WERI-Rb-1 (cell line): Measurements from ENCODE around the gene SNX25.

Source experiments
- DNase-seq: peaks from one replicate; pipeline ENCODE4 v3.0.0-alpha.2; 2020
- H3K27ac ChIP-seq: fragments of 250-450 bp; sonication (Bioruptor Pico); 2 replicates; pipeline ENCODE4 v1.5.1; 2020; ENCODE audit warnings: mild to moderate bottlenecking, moderate library complexity
- H3K27me3 ChIP-seq: fragments of 250-450 bp; sonication (Bioruptor Pico); 2 replicates; pipeline ENCODE4 v1.5.1; 2021; ENCODE audit warnings: mild to moderate bottlenecking, low read depth, moderate library complexity; ENCODE audit not compliant: insufficient read depth, severe bottlenecking
- H3K36me3 ChIP-seq: fragments of 250-450 bp; sonication (Bioruptor Pico); 2 replicates; pipeline ENCODE4 v1.5.1; 2020; ENCODE audit warnings: mild to moderate bottlenecking, moderate library complexity
- H3K4me3 ChIP-seq: 2 replicates; pipeline ENCODE4 v1.5.1; 2011; ENCODE audit warnings: low read depth, mild to moderate bottlenecking, control low read depth, low read length
- H3K9me3 ChIP-seq: fragments of 250-450 bp; sonication (Bioruptor Pico); 2 replicates; pipeline ENCODE4 v1.5.1; 2021; ENCODE audit warnings: mild to moderate bottlenecking, moderate library complexity; ENCODE audit not compliant: severe bottlenecking
- TF ChIP-seq, protein P1 (sequence below): IDR thresholded peaks from 2 replicates; pipeline ENCODE4 v1.5.1; 2011; ENCODE audit warnings: low read depth, mild to moderate bottlenecking, control low read depth, inconsistent platforms, low read length

The SNX25 gene

DNA sequence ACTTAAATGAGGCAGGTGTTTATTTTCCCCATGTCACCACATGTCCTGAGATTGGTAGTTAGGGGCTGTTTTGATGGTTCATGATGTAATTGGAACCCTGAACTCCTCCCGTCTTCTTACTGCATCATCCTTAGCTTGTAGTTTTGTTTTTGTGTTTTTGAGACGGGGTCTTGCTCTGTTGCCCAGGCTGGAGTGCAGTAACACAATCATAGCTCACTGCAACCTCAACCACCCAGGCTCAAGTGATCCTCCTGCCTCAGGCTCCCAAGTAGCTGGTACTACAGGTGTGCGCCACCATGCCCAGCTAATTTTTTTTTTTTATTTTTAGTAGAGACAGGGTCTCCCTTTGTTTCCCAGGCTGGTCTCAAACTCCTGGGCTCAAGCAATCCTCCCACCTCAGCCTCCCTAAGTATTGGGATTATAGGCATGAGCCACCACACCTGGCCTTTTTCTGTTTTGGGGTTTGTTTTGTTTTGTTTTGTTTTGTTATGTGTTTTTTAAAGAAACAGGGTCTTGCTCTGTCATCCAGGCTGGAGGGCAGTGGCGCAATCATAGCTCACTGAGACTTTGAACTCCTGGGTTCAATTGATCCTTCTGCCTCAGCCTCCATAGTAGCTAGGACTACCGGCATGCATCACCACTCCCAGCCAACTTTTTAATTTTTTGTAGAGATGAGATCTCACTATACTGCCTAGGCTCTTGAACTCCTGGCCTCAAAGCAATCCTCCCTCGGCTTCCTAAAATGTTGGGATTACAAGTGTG lies 76.4 kb downstream of the SNX25 start:
- Histone ChIP-seq H3K27ac (no peak overlapping the region), H3K27me3 (no peaks in the 10 kb centered on the region), H3K4me3 (no peak overlapping the region), H3K9me3 (no peaks in the 10 kb centered on the region), H3K36me3 (no peaks in the 10 kb centered on the region)
- TF ChIP-seq, protein P1, sequence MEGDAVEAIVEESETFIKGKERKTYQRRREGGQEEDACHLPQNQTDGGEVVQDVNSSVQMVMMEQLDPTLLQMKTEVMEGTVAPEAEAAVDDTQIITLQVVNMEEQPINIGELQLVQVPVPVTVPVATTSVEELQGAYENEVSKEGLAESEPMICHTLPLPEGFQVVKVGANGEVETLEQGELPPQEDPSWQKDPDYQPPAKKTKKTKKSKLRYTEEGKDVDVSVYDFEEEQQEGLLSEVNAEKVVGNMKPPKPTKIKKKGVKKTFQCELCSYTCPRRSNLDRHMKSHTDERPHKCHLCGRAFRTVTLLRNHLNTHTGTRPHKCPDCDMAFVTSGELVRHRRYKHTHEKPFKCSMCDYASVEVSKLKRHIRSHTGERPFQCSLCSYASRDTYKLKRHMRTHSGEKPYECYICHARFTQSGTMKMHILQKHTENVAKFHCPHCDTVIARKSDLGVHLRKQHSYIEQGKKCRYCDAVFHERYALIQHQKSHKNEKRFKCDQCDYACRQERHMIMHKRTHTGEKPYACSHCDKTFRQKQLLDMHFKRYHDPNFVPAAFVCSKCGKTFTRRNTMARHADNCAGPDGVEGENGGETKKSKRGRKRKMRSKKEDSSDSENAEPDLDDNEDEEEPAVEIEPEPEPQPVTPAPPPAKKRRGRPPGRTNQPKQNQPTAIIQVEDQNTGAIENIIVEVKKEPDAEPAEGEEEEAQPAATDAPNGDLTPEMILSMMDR = no peak
- no peak for DNase-seq

DNA sequence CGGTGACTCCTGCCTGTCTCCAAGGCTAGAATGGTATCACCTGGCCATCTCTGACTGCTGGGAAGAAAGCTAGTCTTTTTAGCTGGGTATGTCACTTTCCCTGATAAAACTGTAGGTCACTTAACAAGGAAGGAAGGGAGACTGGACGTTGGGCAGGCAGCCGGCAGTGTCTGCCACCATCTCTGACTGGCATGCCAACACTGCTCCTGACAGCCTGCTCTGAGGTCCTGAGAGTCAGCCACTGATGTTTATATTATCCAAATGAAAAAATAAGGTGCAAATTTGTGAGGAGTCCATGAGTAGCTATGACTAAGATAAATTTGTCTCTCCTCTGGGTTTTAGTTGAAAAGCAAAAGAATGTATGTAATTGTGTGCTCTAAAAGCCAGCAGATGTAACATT lies 77.2 kb downstream of the SNX25 start:
- H3K27me3 ChIP-seq = no peaks in the 10 kb centered on the region

DNA sequence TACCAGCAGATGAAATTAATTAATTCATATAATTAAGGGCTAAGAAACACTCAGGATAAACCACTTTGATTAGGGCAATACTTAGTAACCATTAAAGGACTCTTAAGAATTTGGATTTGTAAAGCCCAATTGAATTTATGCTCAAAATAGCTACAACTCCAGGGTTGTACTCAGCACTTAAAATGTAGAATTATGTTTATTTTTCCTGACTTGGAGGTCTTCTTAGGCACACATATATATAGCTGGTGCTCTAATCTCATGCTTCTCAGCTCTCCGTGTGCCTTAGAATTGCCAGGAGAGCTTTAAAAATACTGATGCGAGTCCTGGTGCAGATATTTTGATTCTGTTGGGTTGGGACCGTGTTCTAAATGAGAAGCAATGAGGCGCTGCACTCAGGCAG lies 77.6 kb downstream of the SNX25 start:
- no peaks in the 10 kb centered on the region for H3K9me3 ChIP-seq
- H3K27me3 ChIP-seq = no peaks in the 10 kb centered on the region
- no peaks in the 10 kb centered on the region for H3K36me3 ChIP-seq
- TF ChIP-seq, protein P1 = no peak
- H3K27ac ChIP-seq = no peak overlapping the region
- H3K4me3 ChIP-seq = no peak overlapping the region
- no peak for DNase-seq

More for the DNA sequence above, 77.2 kb downstream of the SNX25 start:
- DNase-seq = no peak
- Histone ChIP-seq H3K27ac (no peak overlapping the region), H3K36me3 (no peaks in the 10 kb centered on the region), H3K4me3 (no peak overlapping the region), H3K9me3 (no peaks in the 10 kb centered on the region)
- TF ChIP-seq, protein P1 = no peak

DNA sequence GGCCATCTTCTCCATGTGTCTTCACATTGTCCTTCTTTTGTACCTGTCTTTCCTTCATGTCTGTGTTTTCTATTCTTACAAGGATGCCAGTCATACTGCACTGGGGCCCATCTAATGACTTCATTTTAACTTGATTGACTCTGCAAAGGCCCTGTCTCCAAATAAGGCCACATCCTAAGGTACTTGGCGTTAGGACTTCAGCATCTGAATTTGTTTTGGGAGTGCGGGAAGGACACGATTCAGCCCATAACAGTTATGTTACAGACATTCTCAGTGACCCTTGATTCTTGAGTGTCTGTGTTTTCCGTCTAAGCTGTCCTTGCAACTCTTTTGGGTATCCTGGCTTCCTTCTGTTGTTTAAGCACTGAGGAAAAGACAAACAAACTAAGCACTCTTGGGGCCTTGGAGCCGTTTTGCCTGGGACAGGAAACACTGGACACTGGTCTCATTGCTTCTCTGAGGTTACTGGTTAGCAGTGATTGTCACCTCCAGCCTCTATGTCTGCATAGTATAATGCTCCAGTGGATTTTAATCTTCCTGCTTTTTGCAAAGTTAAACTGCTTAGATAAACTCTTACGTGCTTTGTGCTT lies 80.7 kb downstream of the SNX25 start:
- DNase-seq = no peak
- no peak overlapping the region for H3K27ac ChIP-seq
- H3K9me3 ChIP-seq = no peaks in the 10 kb centered on the region
- no peaks in the 10 kb centered on the region for H3K27me3 ChIP-seq
- H3K36me3 ChIP-seq = no peaks in the 10 kb centered on the region
- TF ChIP-seq, protein P1 = no peak
- no peak overlapping the region for H3K4me3 ChIP-seq

DNA sequence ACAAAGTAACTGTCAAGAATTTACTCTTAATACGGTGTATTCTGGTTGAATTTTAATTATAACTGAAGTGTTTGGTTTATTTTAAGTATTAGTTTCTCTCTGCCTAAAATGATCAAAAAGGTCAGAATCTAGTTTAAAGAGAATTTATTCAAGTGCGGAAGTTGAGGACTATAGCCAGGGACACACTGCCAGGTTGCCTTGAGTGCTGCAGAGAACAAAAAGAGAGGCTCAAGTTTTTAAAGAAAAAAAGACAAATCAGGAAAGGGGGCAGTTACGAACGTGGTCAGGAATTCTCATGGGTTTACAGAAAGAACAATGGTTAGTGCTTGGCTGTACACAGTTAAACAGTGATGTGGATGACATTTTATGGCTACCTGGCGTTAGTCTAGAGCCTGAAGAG lies 81.3 kb downstream of the SNX25 start:
- no peak overlapping the region for H3K4me3 ChIP-seq
- no peaks in the 10 kb centered on the region for H3K36me3 ChIP-seq
- H3K27ac ChIP-seq = no peak overlapping the region

More for the DNA sequence above, 81.3 kb downstream of the SNX25 start:
- H3K27me3 ChIP-seq = no peaks in the 10 kb centered on the region
- TF ChIP-seq, protein P1 = no peak
- DNase-seq = no peak
- no peaks in the 10 kb centered on the region for H3K9me3 ChIP-seq
